Osteoblast (primary cell): ENCODE data around the gene AMHR2. TPM values are rescaled to one million over a fixed set of nuclear protein-coding genes. Genes with fewer than 3 reads are reported as not detected.
"Not testable (repeated sequence)": the region's sequence is repeated elsewhere in the genome, so short reads cannot be mapped to it uniquely, and the experiment has no call there.

Source experiments
- DNase-seq: peaks from one replicate; pipeline ENCODE4 v3.0.0; 2011; ENCODE audit warnings: low spot score, mixed read lengths; ENCODE audit not compliant: insufficient read length; ENCODE audit errors: missing footprints
- H2AFZ ChIP-seq: 2 replicates; pipeline ENCODE4 v1.6.0; 2011; ENCODE audit warnings: mild to moderate bottlenecking, low read length
- H3K27ac ChIP-seq: 2 replicates; pipeline ENCODE4 v1.5.1; 2011; ENCODE audit warnings: mild to moderate bottlenecking, low read depth, low read length, moderate library complexity
- H3K27me3 ChIP-seq: 2 replicates; pipeline ENCODE4 v1.6.0; 2012; ENCODE audit warnings: mild to moderate bottlenecking, control low read depth, inconsistent platforms, low read length, moderate library complexity; ENCODE audit not compliant: insufficient read depth
- H3K36me3 ChIP-seq: 2 replicates; pipeline ENCODE4 v1.5.1; 2011; ENCODE audit warnings: mild to moderate bottlenecking, low read length, control low read depth, moderate library complexity; ENCODE audit not compliant: insufficient read depth
- H3K4me1 ChIP-seq: 2 replicates; pipeline ENCODE4 v1.5.1; 2011; ENCODE audit warnings: mild to moderate bottlenecking, low read length, control low read depth, moderate library complexity; ENCODE audit not compliant: insufficient read depth
- H3K4me2 ChIP-seq: 2 replicates; pipeline ENCODE4 v1.6.0; 2011; ENCODE audit warnings: mild to moderate bottlenecking, low read length; ENCODE audit not compliant: insufficient read depth
- H3K4me3 ChIP-seq: fragments of 200-600 bp; sonication (generic); 3 replicates; pipeline ENCODE4 v1.5.1; 2012; ENCODE audit warnings: mild to moderate bottlenecking, low read length, inconsistent platforms; ENCODE audit not compliant: insufficient read depth
- H3K79me2 ChIP-seq: 2 replicates; pipeline ENCODE4 v1.6.0; 2012; ENCODE audit warnings: mild to moderate bottlenecking, low read length, control low read depth, inconsistent platforms; ENCODE audit not compliant: insufficient read depth
- H3K9me3 ChIP-seq: 2 replicates; pipeline ENCODE4 v1.5.1; 2011; ENCODE audit warnings: low read depth, low read length, control low read depth
- H4K20me1 ChIP-seq: 2 replicates; pipeline ENCODE4 v1.6.0; 2012; ENCODE audit warnings: mild to moderate bottlenecking, low read length, control low read depth; ENCODE audit not compliant: insufficient read depth
- total RNA-seq: library from RNA; depleted of rRNA; stranded (reverse); fragments of >200 nt; gene quantifications from 2 replicates; pipeline ENCODE4 v1.2.3, GENCODE V29; 2012
- TF ChIP-seq, protein P1 (sequence below): IDR thresholded peaks from 2 replicates; pipeline ENCODE4 v1.5.1; 2011; ENCODE audit warnings: mild to moderate bottlenecking, low read depth, low read length, moderate library complexity; ENCODE audit errors: extremely low read depth

Gene AMHR2
- total RNA-seq, 1 donor, result not detected

DNA sequence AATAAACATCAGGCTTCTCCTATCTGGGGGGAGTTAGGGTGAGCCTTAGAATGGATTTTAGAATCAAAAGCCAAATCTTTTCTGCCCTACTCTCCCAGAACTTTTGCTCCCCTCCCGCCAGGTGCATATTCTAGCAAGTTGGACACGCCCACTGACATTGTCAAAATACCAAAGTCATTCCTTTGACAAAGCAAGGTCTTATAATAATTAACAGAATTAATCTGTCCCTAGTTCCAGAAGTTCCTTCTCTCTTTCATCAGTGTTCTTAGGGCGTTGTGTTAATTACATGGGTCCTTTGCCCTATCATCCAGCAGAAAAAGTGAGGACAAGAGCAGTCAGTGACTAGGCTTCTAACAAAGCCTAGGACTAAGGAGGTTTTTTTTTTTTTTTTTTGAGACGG, 20.3 kb downstream of the AMHR2 start:
- TF ChIP-seq, protein P1, sequence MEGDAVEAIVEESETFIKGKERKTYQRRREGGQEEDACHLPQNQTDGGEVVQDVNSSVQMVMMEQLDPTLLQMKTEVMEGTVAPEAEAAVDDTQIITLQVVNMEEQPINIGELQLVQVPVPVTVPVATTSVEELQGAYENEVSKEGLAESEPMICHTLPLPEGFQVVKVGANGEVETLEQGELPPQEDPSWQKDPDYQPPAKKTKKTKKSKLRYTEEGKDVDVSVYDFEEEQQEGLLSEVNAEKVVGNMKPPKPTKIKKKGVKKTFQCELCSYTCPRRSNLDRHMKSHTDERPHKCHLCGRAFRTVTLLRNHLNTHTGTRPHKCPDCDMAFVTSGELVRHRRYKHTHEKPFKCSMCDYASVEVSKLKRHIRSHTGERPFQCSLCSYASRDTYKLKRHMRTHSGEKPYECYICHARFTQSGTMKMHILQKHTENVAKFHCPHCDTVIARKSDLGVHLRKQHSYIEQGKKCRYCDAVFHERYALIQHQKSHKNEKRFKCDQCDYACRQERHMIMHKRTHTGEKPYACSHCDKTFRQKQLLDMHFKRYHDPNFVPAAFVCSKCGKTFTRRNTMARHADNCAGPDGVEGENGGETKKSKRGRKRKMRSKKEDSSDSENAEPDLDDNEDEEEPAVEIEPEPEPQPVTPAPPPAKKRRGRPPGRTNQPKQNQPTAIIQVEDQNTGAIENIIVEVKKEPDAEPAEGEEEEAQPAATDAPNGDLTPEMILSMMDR, result no peak

GRCh38 chr12:53444593-53445325, 21.1 kb downstream of the AMHR2 start:
- H3K9me3 ChIP-seq, DNase-seq, H3K4me2 ChIP-seq, H3K27me3 ChIP-seq, H3K4me3 ChIP-seq, H4K20me1 ChIP-seq, H2AFZ ChIP-seq: not testable (repeated sequence)
- Histone ChIP-seq H3K36me3 (peaks cover 32% of the 10 kb centered on the region), H3K79me2 (peaks cover 34% of the 10 kb centered on the region), H3K4me1 (peaks cover 18% of the 10 kb centered on the region), H3K27ac (peak overlapping the region; percentile 4)

More for the DNA sequence above, 20.3 kb downstream of the AMHR2 start:
- Histone ChIP-seq H3K4me1 (peaks cover 18% of the 10 kb centered on the region), H3K9me3 (no peaks in the 10 kb centered on the region), H3K27me3 (no peaks in the 10 kb centered on the region), H3K79me2 (peaks cover 34% of the 10 kb centered on the region), H4K20me1 (no peaks in the 10 kb centered on the region), H3K27ac (no peak overlapping the region), H3K4me2 (no peak overlapping the region), H2AFZ (no peak overlapping the region), H3K36me3 (peaks cover 32% of the 10 kb centered on the region), H3K4me3 (no peak overlapping the region)
- DNase-seq, result no peak

- H3K27me3 ChIP-seq, result no peaks in the 10 kb centered on the region
- H3K4me2 ChIP-seq, result no peak overlapping the region
Observed at GRCh38 chr12:53450936-53451335, 27.3 kb downstream of the AMHR2 start.

DNA sequence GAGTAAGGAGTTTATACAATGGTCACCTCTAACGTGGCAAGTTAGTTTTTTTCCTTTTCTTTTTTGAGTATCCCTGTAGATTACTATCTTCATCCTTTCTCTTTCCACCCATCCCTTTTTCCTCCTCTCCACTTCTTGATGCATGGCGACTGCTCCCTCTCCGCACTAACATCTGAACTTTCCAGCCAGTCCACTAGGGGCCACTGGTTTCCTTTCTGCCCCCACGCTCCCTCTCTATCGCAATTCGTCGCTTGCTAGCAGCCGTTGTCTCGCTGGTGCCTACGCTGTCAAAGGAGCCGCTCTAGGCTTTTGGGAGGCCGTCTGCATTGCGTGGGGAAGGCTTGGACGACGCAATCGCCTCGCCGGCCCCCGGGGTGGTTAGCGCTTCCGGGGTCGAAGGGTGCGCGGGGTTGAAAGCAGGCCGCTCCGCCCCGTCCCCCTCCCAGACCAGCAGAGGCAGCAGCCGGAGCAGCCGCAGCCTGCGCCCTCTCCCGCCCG, 28.1 kb downstream of the AMHR2 start, which contains the start of gene PCBP2:
Gene PCBP2 (plus strand): TSS at position 442 of the 498 bp plus-strand sequence. CDS start 2,699 bp downstream, outside the sequence.
- TF ChIP-seq, protein P1, result peak; percentile 96
- Histone ChIP-seq H4K20me1 (peaks cover 35% of the 10 kb centered on the region), H3K27me3 (no peaks in the 10 kb centered on the region), H3K36me3 (peaks cover 37% of the 10 kb centered on the region), H3K27ac (peak within 1 kb of the TSS; percentile 87), H2AFZ (peak within 1 kb of the TSS; percentile 74), H3K4me3 (peak within 1 kb of the TSS; percentile 97), H3K4me2 (peak within 1 kb of the TSS; percentile 81), H3K9me3 (no peaks in the 10 kb centered on the region), H3K79me2 (peaks cover 49% of the 10 kb centered on the region), H3K4me1 (peaks cover 21% of the 10 kb centered on the region)
- DNase-seq, result peak; percentile 97

More at GRCh38 chr12:53450936-53451335, 27.3 kb downstream of the AMHR2 start:
- H3K36me3 ChIP-seq, result peaks cover 29% of the 10 kb centered on the region
- peaks cover 32% of the 10 kb centered on the region for H4K20me1 ChIP-seq
- TF ChIP-seq, protein P1, result no peak
- H3K4me1 ChIP-seq, result peaks cover 21% of the 10 kb centered on the region
- H3K9me3 ChIP-seq, result no peaks in the 10 kb centered on the region
- H3K79me2 ChIP-seq, result peaks cover 42% of the 10 kb centered on the region
- H3K27ac ChIP-seq, result no peak overlapping the region
- H3K4me3 ChIP-seq, result no peak overlapping the region
- H2AFZ ChIP-seq, result no peak overlapping the region
- no peak for DNase-seq
